ENCODE data around the gene HHAT. TPM values are rescaled to one million over a fixed set of nuclear protein-coding genes. Genes with fewer than 3 reads are reported as not detected.

The HHAT gene
- polyA plus RNA-seq, 1 donor from 2014 or later: 5.3 TPM

DNA sequence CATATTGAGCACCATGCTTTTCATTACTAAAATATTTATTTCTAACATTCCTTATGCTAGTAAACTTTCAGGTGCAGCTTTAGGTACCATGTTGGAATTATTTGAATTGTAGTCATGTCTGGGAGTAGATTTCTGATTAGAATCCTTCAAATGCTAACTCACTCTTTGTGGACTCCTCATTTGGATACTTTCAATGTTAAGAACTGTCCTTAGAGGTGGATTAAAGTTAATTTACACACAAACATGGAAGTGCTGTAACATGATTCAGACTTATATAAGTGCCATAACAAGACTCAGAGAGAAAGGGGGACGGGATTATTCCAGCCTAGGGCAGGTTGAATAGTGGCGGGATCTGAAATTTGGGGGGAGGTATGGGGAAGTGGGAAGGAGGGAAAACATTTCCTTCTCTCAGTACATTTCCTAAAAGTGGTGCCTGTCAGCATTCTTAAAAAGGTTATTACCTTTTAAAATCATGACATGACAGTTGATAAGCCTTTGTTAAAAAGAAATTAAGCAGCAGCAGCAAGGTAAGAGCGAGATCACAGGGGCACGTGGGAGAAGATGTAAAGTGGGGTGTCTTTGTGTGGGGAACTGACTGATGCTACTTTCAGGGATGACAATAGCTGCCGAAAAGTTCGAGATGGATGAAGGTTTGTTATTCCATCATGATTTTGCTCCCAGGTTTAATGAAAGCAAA, 44.4 kb downstream of the HHAT start:
- no peak overlapping the region for H2AFZ ChIP-seq (ENCODE audit: low read depth, low read length)
- no peaks in the 10 kb centered on the region for H4K20me1 ChIP-seq (ENCODE audit: insufficient read depth)
- TF ChIP-seq TAF1 (IDR thresholded peaks at IDR 0.05; ENCODE audit: low read depth): no peak
- TF ChIP-seq EZH2 (IDR thresholded peaks at IDR 0.05; ENCODE audit: borderline replicate concordance, insufficient read depth, low read length, poor library complexity, severe bottlenecking): no peak
- TF ChIP-seq SMC3 (conservative IDR thresholded peaks at IDR 0.05; ENCODE audit: poor library complexity): no peak
- TF ChIP-seq MXI1 (conservative IDR thresholded peaks at IDR 0.05; ENCODE audit: poor library complexity, severe bottlenecking): no peak
- TF ChIP-seq, protein P1, sequence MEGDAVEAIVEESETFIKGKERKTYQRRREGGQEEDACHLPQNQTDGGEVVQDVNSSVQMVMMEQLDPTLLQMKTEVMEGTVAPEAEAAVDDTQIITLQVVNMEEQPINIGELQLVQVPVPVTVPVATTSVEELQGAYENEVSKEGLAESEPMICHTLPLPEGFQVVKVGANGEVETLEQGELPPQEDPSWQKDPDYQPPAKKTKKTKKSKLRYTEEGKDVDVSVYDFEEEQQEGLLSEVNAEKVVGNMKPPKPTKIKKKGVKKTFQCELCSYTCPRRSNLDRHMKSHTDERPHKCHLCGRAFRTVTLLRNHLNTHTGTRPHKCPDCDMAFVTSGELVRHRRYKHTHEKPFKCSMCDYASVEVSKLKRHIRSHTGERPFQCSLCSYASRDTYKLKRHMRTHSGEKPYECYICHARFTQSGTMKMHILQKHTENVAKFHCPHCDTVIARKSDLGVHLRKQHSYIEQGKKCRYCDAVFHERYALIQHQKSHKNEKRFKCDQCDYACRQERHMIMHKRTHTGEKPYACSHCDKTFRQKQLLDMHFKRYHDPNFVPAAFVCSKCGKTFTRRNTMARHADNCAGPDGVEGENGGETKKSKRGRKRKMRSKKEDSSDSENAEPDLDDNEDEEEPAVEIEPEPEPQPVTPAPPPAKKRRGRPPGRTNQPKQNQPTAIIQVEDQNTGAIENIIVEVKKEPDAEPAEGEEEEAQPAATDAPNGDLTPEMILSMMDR (IDR thresholded peaks at IDR 0.05; ENCODE audit: poor library complexity, severe bottlenecking): no peak
- TF ChIP-seq, protein P2, sequence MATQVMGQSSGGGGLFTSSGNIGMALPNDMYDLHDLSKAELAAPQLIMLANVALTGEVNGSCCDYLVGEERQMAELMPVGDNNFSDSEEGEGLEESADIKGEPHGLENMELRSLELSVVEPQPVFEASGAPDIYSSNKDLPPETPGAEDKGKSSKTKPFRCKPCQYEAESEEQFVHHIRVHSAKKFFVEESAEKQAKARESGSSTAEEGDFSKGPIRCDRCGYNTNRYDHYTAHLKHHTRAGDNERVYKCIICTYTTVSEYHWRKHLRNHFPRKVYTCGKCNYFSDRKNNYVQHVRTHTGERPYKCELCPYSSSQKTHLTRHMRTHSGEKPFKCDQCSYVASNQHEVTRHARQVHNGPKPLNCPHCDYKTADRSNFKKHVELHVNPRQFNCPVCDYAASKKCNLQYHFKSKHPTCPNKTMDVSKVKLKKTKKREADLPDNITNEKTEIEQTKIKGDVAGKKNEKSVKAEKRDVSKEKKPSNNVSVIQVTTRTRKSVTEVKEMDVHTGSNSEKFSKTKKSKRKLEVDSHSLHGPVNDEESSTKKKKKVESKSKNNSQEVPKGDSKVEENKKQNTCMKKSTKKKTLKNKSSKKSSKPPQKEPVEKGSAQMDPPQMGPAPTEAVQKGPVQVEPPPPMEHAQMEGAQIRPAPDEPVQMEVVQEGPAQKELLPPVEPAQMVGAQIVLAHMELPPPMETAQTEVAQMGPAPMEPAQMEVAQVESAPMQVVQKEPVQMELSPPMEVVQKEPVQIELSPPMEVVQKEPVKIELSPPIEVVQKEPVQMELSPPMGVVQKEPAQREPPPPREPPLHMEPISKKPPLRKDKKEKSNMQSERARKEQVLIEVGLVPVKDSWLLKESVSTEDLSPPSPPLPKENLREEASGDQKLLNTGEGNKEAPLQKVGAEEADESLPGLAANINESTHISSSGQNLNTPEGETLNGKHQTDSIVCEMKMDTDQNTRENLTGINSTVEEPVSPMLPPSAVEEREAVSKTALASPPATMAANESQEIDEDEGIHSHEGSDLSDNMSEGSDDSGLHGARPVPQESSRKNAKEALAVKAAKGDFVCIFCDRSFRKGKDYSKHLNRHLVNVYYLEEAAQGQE (IDR thresholded peaks at IDR 0.05; ENCODE audit: borderline replicate concordance): no peak
- TF ChIP-seq EP300 (conservative IDR thresholded peaks at IDR 0.05; ENCODE audit: poor library complexity, severe bottlenecking): no peak
- no peak for TF ChIP-seq POLR2AphosphoS5 (IDR thresholded peaks at IDR 0.05)
- TF ChIP-seq RAD21 (conservative IDR thresholded peaks at IDR 0.05): no peak
- no peaks in the 10 kb centered on the region for H3F3A ChIP-seq (ENCODE audit: insufficient read depth, low read length, poor library complexity, severe bottlenecking)
- H3K79me2 ChIP-seq (replicated peaks; ENCODE audit: insufficient read depth, low read length): no peaks in the 10 kb centered on the region
- no peaks in the 10 kb centered on the region for H3K9me2 ChIP-seq (ENCODE audit: insufficient read depth, low read length)
- H3K27me3 ChIP-seq (ENCODE audit: insufficient read depth, low read depth, low read length): no peaks in the 10 kb centered on the region
- H3K27ac ChIP-seq (ENCODE audit: low read length): no peak overlapping the region
- H3K9ac ChIP-seq (ENCODE audit: low read length): no peak overlapping the region
- H3K4me2 ChIP-seq (ENCODE audit: low read length): no peak overlapping the region
- no peak overlapping the region for H3K4me3 ChIP-seq (ENCODE audit: low read length)
- H3K36me3 ChIP-seq (ENCODE audit: insufficient read depth, low read length): no peaks in the 10 kb centered on the region
- no peaks in the 10 kb centered on the region for H3K9me3 ChIP-seq (ENCODE audit: low read length)

DNA sequence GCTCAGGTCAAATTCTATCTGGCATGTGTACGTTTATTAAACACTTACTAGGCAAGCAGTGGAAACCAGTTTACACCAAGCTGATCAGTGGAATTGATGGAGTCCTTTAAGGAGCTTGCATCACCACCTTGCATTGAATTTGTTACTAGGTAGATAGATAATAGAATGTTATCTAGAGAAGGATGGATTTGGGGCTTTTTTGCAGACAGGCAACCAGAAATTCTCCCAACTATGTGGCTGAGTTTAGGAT, 44.9 kb downstream of the HHAT start:
- Histone ChIP-seq H3K36me3 (ENCODE audit: insufficient read depth, low read length) (no peaks in the 10 kb centered on the region), H2AFZ (ENCODE audit: low read depth, low read length) (no peak overlapping the region), H3K27ac (ENCODE audit: low read length) (no peak overlapping the region), H3K9me3 (ENCODE audit: low read length) (no peaks in the 10 kb centered on the region), H3K9me2 (ENCODE audit: insufficient read depth, low read length) (no peaks in the 10 kb centered on the region), H4K20me1 (ENCODE audit: insufficient read depth) (no peaks in the 10 kb centered on the region), H3K79me2 (replicated peaks; ENCODE audit: insufficient read depth, low read length) (no peaks in the 10 kb centered on the region), H3F3A (ENCODE audit: insufficient read depth, low read length, poor library complexity, severe bottlenecking) (no peaks in the 10 kb centered on the region), H3K27me3 (ENCODE audit: insufficient read depth, low read depth, low read length) (no peaks in the 10 kb centered on the region), H3K9ac (ENCODE audit: low read length) (no peak overlapping the region), H3K4me2 (ENCODE audit: low read length) (no peak overlapping the region), H3K4me3 (ENCODE audit: low read length) (no peak overlapping the region)
- TF ChIP-seq TAF1 (IDR thresholded peaks at IDR 0.05; ENCODE audit: low read depth) (no peak), EP300 (conservative IDR thresholded peaks at IDR 0.05; ENCODE audit: poor library complexity, severe bottlenecking) (no peak), MXI1 (conservative IDR thresholded peaks at IDR 0.05; ENCODE audit: poor library complexity, severe bottlenecking) (no peak), SMC3 (conservative IDR thresholded peaks at IDR 0.05; ENCODE audit: poor library complexity) (no peak), EZH2 (IDR thresholded peaks at IDR 0.05; ENCODE audit: borderline replicate concordance, insufficient read depth, low read length, poor library complexity, severe bottlenecking) (no peak), POLR2AphosphoS5 (IDR thresholded peaks at IDR 0.05) (no peak), RAD21 (conservative IDR thresholded peaks at IDR 0.05) (no peak)
- TF ChIP-seq, protein P1 (IDR thresholded peaks at IDR 0.05; ENCODE audit: poor library complexity, severe bottlenecking): no peak
- TF ChIP-seq, protein P2 (IDR thresholded peaks at IDR 0.05; ENCODE audit: borderline replicate concordance): no peak
